Endothelial cell of hepatic sinusoid (primary cell): Measurements from ENCODE around the gene PRMT7.

Experiments
- in situ Hi-C: cut with HindIII; loops from 2 replicates; pipeline ENCODE4 v1.10.0; 2017; ENCODE audit warnings: low sequenced_read_pairs

Gene PRMT7

GRCh38 chr16:68388124-68388523 lies 77.3 kb downstream of the PRMT7 start:
- in situ Hi-C loops = no loop called here

- in situ Hi-C loops = no loop called here
Measured at GRCh38 chr16:68389006-68389405, 78.2 kb downstream of the PRMT7 start.

DNA sequence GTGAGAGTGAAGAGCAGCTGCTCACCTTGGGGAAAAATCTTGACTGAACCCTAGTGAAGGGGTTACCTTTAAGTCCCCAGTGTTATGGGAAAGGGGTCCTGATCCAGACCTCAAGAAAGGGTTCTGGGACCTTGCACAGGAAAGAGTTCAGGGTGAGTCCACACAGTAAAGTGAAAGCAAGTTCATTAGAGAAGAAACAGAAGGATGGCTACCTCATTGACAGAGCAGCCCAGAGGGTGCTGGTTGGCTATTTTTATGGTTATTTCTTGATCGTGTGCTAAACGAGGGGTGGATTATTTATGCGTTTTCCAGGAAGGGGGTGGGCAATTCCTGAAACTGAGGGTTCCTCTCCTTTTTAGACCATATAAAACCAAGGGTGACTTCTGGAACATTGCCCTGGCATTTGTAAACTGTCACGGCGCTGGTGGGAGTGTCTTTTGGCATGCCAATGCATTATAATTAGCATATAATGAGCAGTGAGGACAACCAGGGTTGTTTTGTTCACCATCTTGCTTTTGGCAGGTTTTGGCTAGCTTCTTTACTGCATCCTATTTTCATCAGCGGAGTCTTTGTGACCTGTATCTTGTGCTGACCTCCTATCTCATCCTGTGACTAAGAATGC lies 79.0 kb downstream of the PRMT7 start:
- in situ Hi-C loops = no loop called here

GRCh38 chr16:68393333-68393732 lies 82.5 kb downstream of the PRMT7 start:
- in situ Hi-C loops = no loop called here

DNA sequence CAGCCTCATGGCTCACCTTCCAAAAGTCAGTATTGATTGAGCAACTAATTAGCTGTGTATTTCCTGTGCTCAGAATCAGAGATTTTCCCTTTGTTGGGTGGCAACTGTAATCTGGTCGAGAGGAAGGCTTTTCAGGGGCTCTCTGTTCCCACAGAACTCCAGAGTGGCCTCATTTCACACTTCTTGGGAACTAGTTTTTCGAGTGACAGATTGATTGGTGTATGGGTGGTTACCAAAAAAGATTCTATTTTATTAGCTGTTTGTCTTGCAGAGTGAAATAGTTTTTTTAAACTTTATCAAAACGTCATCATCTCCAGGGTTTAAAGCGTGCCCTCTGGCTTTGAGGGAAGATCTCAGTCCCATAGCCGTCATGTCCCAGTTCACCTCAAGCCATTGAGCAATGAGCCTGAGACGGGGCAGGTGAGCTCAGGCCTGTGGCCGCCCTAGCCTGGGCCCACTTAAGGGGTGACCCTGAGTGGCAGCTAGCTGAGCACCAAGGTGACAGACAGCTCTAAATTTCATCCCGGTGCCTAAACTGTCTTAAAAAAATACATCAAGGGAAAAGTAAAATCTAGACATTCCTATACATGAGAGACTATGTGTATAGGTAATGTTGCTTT lies 84.5 kb downstream of the PRMT7 start:
- in situ Hi-C loops = loop anchor here (5.0 kb wide), 2 partner anchors 77 to 107 kb away; no protein-coding TSS in a partner anchor

GRCh38 chr16:68395815-68396214 lies 85.0 kb downstream of the PRMT7 start:
- in situ Hi-C loops = loop anchor here (5.0 kb wide), 2 partner anchors 76 to 106 kb away; no protein-coding TSS in a partner anchor

DNA sequence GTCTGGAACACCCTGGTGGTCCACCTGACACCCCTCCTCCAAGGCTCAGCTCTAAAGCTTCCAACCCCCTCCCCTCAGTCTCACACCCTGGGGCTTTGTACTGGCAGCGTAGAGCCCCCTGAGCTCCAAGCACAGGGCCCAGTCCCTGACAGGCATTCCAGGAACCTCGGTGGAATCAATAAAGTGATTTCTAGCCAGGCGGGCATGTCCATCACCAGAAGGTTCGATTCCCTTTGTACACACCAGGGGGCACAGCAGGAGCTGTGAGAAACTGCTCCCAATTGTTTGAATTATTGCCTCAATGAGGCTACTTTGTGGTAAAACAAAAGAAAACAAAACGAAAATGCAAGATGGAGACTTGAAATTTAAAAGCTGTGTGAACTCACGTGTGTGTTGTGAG lies 85.7 kb downstream of the PRMT7 start:
- in situ Hi-C loops = loop anchor here (5.0 kb wide), 2 partner anchors 76 to 106 kb away; no protein-coding TSS in a partner anchor

GRCh38 chr16:68397710-68398201 lies 86.9 kb downstream of the PRMT7 start:
- in situ Hi-C loops = loop anchor here (5.0 kb wide), 2 partner anchors 75 to 105 kb away; no protein-coding TSS in a partner anchor

DNA sequence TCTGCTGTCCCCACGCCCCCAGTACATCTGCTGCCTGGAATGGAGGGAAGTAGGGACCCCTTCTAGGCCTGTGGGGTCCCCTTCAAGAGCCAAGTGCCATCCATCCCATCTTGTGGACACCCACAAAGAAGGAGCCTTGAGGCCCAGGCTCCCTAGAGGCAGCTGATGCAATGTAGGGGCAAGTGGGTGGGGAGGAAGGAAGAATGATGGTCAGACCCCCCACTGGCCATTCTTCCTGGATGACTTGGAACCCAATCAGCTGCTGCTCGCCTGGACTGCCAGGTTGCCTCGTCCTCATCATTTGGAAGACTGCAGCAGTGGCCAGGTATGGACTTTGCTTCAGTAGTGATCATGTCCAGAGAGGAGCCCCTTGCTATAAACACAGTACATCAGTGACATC lies 88.6 kb downstream of the PRMT7 start:
- in situ Hi-C loops = loop anchor here (5.0 kb wide), 2 partner anchors 73 to 103 kb away; no protein-coding TSS in a partner anchor

DNA sequence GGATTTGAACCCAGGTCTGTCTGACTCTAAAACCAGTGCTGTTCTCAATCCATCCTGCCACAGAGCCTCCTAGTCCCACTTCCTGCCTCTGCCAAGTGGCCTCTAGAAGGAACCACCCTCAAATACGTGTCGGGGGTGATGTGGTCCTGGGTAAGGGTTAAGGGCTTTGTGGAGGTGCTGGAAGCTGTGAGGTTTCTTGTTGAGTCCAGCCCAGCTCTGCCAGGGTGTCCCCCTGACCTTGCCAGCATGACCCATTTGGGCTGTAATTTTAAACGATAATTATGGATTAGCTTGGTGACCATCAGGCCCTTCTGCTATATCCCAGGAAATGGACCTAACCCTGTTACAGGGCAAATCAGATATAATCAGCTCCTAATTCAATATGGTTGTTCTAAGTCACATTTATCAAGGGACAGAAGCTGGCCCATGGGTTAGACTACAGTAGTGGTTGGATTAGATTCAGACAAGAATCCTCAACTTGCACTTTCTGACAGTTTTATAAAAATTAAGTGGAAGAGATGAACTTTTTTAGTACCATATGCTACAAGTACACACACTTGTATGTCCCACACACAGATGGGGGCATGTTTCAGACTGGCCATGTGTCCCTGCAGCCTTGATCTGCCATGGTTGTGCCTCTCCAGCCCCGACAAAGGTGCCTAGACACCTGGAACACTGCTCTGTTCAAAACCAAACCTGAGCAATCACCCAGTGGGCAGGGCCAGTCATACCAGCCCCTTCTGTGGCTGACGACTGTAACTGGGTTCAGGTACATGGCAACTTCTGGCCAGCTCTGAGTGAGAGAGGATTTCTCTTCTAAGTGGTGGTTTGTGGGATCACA lies 89.5 kb downstream of the PRMT7 start:
- in situ Hi-C loops = no loop called here

DNA sequence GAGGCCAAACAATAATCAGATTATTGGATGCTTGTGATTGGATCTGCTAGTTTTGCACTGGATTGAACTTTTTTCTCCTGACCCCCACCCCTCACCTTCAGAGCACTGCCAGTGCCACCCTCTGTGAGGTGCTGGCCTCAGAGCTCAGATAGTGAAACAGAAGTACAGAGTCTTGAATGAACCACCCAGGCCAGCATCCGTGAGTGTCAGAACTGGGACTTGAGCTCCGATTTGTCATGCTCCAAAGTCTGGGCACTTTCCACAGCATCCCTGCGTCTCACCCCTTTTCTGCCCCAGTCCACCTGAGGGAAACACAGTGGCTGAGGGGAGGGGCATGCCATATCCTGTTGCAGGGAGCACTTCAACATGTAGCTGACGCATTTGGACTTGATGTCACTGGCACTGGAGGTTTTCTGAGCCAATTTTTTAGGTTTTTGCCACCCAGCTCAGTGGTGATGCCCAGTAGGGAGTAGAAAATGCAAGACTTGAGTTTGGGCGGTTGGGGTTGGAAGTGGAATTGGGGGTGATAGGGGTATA lies 90.2 kb downstream of the PRMT7 start:
- in situ Hi-C loops = no loop called here

- in situ Hi-C loops = no loop called here
Measured at GRCh38 chr16:68401871-68402747, 91.3 kb downstream of the PRMT7 start.

DNA sequence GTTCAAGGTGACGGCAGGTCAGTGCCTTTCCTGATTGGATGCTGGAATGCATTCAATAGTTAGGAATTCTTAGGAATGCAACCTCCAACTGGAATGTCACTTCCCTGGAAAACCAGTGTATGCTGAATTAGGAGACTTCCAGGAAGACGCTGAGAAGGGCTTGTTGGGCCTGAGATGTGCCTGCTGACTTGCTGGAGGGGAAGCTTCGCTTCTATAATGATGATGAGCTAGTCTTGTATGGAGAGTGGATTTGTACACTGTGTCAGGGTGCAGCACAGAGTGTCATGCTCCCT lies 91.9 kb downstream of the PRMT7 start:
- in situ Hi-C loops = no loop called here

GRCh38 chr16:68403177-68403576 lies 92.4 kb downstream of the PRMT7 start:
- in situ Hi-C loops = no loop called here

- in situ Hi-C loops = no loop called here
Measured at GRCh38 chr16:68403704-68404103, 92.9 kb downstream of the PRMT7 start.

DNA sequence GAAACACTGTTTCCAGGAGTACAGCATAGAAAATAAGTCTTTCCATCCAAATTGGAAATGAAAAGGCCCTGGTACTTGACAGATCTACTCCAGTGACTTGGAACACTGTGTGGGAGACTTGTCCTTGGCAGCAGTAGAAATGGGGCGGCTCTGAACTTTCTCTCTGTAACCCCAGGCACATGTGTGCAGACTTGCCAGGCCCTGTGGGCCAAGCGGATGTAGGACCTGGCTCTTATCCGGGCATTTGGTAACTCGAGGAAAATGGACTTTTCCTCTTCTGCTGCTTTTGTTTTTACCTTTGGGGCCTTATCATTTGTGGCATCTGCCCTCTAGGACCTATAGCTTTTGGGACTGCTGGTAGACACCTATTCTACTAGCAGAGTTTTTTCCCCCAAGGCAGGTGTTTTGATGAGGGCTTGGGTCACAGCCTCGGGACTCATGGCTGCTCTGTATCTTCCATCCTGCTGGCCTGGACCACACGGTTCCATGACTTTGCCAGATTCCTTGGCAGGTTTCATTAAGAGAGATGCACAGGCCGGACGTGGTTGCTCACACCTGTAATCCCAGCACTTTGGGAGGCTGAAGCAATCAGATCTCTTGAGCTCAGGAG lies 94.0 kb downstream of the PRMT7 start:
- in situ Hi-C loops = no loop called here

GRCh38 chr16:68406458-68407152 lies 95.8 kb downstream of the PRMT7 start:
- in situ Hi-C loops = no loop called here
